ENCODE data around the gene SYT7.

DNA sequence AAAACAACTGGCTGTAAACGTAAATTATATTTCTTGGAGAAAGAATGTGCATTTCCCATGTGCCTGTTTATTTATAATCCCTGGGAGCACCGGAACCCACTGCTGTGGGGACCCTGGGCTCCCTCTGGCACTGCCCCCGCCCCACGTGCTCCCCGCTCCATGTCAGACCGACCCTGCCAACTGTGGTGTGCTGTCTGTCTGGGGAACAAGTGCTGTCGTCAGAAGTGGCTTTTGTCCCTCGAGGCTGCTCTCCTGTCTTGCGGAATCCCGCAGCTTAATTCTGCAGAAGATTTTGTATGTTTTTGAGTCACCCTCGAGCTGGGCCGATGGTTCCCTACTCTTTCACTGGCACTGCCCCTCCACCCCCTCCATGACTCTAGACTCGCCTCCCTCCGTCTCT, 69.9 kb downstream of the SYT7 start:
- TF ChIP-seq, protein P1, sequence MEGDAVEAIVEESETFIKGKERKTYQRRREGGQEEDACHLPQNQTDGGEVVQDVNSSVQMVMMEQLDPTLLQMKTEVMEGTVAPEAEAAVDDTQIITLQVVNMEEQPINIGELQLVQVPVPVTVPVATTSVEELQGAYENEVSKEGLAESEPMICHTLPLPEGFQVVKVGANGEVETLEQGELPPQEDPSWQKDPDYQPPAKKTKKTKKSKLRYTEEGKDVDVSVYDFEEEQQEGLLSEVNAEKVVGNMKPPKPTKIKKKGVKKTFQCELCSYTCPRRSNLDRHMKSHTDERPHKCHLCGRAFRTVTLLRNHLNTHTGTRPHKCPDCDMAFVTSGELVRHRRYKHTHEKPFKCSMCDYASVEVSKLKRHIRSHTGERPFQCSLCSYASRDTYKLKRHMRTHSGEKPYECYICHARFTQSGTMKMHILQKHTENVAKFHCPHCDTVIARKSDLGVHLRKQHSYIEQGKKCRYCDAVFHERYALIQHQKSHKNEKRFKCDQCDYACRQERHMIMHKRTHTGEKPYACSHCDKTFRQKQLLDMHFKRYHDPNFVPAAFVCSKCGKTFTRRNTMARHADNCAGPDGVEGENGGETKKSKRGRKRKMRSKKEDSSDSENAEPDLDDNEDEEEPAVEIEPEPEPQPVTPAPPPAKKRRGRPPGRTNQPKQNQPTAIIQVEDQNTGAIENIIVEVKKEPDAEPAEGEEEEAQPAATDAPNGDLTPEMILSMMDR (IDR thresholded peaks at IDR 0.05), result no peak
- TF ChIP-seq POLR2A (IDR thresholded peaks at IDR 0.05), result no peak

Data from testis (tissue), 2 donors.